ENCODE measurements around the gene MIPOL1.
"Not testable (repeated sequence)": the region's sequence is repeated elsewhere in the genome, so short reads cannot be mapped to it uniquely, and the experiment has no call there.

Gene MIPOL1

GRCh38 chr14:37284760-37285159 lies 87.0 kb downstream of the MIPOL1 start:
- DNase-seq (ENCODE audit: low read depth) = no peak

GRCh38 chr14:37285220-37285619 lies 87.5 kb downstream of the MIPOL1 start:
- DNase-seq (ENCODE audit: low read depth) = no peak

DNA sequence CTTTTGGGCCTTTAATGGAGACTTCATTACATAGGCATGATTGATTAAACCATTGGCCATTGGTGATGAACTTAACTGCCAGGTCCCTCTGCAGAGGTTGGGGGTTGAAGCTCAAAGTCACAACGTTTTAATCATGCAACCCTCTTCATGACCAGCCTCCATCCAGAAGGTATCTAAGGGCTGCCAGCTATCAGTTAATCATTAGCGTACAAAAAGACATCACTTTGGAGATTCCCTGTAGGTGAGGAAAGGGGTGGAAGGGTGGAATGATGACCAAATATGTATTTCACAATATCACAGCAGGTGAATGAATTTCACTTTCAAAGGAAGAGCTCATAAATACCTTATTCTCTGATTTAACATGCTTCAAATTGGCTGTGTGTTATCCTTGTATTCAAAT lies 92.0 kb downstream of the MIPOL1 start:
- no peak for DNase-seq (ENCODE audit: low read depth)

DNA sequence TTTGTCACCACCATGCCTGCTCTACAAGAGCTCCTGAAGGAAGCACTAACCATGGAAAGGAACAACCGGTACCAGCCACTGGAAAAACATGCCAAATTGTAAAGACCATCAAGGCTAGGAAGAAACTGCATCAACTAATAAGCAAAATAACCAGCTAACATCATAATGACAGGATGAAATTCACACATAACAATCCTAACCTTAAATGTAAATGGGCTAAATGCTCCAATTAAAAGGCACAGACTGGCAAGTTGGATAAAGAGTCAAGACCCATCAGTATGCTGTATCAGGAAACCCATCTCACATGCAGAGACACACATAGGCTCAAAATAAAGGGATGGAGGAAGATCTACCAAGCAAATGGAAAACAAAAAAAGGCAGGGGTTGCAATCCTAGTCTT lies 97.5 kb downstream of the MIPOL1 start:
- not testable (repeated sequence) for DNase-seq (ENCODE audit: low read depth)

DNA sequence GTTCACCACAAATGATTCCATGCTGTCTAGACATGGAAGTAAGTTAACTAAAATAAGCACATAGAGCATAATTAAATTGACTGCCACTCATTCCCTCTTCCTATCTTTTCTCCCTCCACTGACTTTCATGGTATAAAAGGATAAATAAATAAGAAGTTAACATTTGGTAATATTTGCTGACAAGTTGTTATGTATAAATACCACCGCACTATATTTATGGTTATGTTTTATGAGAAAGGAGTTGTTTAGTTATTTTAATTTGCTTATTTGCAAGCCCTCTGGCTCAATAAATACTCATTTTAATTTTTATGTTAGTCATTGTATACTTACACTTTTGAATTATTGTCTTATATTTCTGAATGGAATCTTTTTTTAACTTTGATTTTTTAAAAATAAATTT lies 113.5 kb downstream of the MIPOL1 start:
- DNase-seq (ENCODE audit: low read depth) = no peak

DNA sequence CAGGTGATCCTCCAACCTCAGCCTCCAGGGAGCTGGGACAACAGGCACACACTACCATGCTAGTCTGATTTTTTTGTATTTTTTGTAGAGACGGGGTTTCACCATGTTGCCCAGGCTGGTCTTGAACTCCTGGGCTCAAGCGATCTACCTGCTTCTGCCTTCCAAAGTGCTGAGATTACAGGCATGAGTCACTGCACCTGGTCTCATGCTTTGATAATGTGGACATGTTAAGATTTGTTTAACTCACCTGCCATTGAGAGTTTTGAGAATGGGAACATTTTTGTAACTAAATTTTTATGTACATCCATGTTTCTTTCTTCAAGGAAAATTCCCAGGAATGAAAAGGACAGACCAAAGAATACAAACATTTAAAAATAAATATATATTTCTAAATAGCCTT lies 121.2 kb downstream of the MIPOL1 start:
- no peak for DNase-seq (ENCODE audit: low read depth)

- DNase-seq (ENCODE audit: low read depth) = no peak
These were observed 122.4 kb downstream of the MIPOL1 start for GRCh38 chr14:37320106-37320505.

DNA sequence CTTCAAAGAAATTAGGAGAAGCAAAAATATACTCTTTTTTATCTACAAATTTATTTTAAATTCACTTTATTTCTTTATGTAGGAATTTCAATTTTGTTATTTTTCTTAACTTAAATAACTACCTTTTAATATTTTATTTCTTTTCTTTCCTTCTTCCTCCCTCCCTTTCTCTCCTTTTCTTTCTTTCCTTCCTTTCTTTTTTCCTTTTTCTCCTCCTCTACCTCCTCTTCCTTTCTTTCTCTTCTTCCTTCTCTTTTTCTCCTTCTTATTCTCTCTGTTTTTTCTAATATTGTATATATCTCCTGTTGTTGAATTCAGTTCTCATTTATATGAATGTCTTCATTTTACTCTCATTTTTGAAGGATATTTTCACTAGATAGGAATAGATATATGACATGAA lies 127.6 kb downstream of the MIPOL1 start:
- no peak for DNase-seq (ENCODE audit: low read depth)

DNA sequence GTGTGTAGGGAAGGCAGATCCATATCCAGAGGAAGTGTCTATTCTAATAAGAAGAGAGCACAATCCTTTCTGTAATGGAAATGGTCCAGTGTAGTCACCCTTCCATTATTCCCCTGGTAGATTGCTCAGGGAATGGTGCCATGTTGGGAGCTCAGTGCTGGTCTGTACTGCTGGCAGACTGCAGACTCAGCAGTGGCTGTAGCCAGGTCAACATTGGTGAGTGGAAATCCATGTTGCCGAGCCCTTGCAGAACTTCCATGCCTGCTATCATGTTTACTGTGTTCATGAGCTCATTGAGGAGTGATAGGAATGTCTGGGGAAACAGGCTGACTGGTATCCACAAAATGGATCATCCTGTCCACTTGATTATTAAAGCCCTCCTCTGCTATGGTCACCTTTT lies 128.7 kb downstream of the MIPOL1 start:
- DNase-seq (ENCODE audit: low read depth) = no peak

DNA sequence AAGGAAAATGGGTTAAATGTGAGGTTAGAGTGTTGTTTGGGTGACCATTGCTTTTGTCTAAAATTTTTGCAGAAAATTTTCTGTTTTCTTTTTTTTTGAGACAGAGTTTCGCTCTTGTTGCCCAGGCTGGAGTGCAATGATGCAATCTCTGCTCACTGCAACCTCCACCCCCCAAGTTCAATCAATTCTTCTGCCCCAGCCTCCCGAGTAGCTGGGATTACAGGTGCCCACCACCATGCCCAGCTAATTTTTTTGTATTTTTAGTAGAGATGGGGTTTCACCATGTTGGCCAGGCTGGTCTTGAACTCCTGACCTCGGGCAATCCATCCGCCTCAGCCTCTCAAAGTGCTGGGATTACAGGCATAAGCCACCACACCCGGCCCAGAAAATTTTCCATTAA lies 130.2 kb downstream of the MIPOL1 start:
- DNase-seq (ENCODE audit: low read depth) = not testable (repeated sequence)

DNA sequence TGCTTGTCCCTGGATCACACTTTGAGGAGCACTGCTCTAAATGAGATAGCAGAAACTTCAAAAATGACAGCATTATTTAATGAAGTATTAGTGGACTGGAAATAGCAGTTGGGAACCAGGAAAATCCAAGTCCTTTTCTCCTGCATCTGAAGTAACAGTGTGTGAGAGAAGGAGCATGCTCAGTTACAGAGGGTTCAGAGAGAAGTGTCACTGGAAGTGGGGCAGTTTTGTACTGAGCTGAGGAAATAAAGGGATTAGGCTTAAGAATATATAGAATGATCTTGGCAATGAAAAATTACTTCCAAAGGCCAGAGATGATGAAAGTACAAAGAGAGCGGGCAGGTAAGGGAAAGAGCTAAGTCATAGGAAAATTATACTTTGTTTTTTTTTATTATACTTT lies 130.9 kb downstream of the MIPOL1 start:
- no peak for DNase-seq (ENCODE audit: low read depth)

DNA sequence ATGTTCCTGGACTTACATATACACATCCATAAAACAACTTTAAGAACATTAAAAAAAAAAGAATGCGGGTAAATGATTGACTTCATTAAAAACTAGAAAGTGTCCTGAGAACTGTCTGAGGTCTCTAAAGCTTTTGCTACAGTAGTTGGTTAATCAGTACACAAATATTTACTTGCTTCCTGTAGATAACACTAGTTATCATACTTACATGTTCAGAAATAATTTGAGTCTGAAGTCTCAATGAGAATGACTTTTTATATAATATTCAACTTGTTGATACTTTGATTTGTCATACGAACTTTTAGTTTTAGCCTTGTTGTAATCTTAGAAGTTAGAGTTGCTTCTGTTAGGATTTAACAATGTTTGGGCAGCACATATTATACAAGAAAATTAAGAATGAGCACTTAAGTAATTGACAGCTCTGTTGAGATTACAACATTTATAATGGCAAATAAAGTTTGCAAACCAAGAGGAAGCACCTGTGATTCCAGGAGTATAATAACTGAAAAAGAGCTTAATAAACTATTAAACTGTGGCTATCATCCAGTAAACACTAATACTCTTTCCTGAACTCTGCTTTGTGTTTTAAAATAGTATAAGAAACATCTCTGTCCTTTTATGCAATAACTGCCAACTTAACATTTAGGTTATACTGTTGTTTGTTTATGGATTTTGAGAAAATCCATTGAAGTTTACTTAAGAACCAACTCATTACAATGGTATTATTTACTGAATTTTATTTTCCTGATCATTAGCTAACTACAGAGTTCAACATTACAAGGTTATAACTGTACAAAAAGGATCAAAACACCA lies 131.7 kb downstream of the MIPOL1 start:
- no peak for DNase-seq (ENCODE audit: low read depth)

DNA sequence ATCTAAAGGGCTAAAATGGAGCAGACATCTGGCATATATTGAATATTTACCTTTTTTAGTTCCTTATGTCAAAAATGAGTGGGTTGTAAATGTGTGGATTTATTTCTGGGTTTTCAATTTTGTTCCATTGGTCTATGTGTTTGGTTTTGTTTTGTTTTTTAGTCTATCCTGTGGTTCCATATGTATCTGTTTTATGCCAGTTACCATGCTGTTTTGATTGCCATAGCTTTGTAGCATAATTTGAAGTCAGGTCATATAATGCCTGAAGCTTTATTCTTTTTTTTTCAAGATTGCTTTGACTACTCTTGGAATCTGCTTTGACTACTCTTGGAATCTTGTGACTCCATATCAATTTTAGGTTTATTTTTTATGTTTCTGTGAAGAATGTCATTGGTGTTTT lies 133.2 kb downstream of the MIPOL1 start:
- no peak for DNase-seq (ENCODE audit: low read depth)

GRCh38 chr14:37340353-37340752 lies 142.6 kb downstream of the MIPOL1 start:
- DNase-seq (ENCODE audit: low read depth) = no peak

- no peak for DNase-seq (ENCODE audit: low read depth)
These were observed 145.8 kb downstream of the MIPOL1 start for GRCh38 chr14:37343307-37344094.

DNA sequence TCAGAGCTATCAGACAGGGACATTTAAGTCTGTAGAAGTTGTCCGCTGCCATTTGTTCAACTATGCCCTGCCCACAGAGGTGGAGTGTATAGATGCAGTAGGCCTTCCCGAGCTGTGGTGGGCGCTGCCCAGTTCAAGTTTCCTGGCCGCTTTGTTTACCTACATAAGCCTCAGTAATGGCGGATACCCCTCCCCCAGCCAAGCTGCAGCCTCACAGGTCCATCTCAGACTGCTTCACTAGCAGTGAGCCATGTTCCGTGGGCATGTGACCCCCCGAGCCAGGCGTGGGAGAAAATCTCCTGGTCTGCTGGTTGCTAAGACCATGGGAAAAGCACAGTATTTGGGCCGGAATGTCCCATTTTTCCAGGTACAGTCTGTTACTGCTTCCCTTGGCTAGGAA lies 165.9 kb downstream of the MIPOL1 start:
- DNase-seq (ENCODE audit: low read depth) = no peak

DNA sequence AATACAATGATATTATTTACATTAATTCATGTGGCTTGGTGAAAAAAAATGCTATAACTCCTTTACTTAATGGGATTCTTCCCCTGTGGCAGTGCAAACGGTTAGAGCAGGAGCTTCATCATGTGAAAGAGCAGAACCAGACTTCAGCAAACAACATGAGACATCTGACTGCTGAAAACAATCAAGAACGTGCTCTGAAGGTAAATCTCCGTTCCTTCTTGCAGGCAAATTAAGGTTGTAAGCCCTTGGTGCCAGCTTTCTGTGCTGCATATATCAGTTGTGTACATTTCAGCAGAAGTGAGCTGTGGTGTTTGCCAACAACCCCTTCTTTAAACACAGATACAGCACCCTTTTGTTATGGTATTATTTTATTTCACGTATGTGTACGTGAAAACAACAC lies 171.7 kb downstream of the MIPOL1 start:
- DNase-seq (ENCODE audit: low read depth) = no peak

GRCh38 chr14:37375566-37375965 lies 177.8 kb downstream of the MIPOL1 start:
- DNase-seq (ENCODE audit: low read depth) = no peak

GRCh38 chr14:37376944-37377609 lies 179.3 kb downstream of the MIPOL1 start:
- DNase-seq (ENCODE audit: low read depth) = no peak

DNA sequence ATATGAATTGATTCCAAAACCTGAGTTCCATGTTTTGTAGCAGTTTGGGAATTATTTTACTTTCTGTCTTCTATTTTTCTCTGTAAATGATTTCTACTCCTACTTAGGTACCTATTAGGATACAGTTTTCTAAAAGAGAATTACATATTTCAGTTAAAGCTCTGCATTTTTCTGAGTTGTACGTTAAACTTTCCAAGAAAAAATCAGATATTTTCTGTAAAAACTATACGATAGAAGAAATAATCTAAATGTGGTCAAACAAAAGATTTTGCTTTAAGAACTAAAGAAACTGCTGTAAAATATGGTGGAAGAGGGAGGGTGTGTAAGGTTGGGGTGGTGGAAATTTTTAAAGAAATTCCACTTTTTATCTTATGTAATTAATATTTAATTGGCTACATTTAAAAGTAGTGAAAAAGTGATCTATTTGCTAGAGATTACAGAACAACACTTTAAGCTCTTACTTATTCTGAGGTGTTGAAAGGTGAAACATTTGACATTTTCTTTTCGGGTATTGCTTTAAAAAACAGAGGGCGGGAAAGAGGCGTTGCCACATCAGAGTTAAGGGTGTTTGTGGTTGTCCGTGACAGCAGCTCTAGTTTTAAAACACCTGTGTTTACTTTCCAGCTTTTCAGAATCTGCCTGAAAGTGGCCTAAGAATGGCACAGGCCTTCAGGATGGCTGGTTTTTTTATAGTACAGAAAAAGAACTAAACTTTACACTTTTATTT lies 187.3 kb downstream of the MIPOL1 start:
- DNase-seq (ENCODE audit: low read depth) = no peak

GRCh38 chr14:37397157-37397940 lies 199.6 kb downstream of the MIPOL1 start:
- not testable (repeated sequence) for DNase-seq (ENCODE audit: low read depth)

- DNase-seq (ENCODE audit: low read depth) = no peak
These were observed 200.1 kb downstream of the MIPOL1 start for GRCh38 chr14:37397941-37398215.

All from stimulated activated CD8-positive, alpha-beta memory T cell treated with anti-CD3 and anti-CD28 coated beads, Interleukin-12 subunit alpha, Interleukin-12 subunit beta, amount 100 ng/mL, for 1 hour (primary cell).